ENCODE measurements around the gene YAE1.

GRCh38 chr7:39606352-39606751, 40.1 kb downstream of the YAE1 start:
- TF ChIP-seq CTCF (IDR thresholded peaks at IDR 0.05; ENCODE audit: low read length): no peak
- TF ChIP-seq EZH2 (IDR thresholded peaks at IDR 0.05; ENCODE audit: borderline replicate concordance, low read length): no peak
